IMR-90 (cell line): ENCODE results near the gene DPH3. TPM values are rescaled to one million over a fixed set of nuclear protein-coding genes. Genes with fewer than 3 reads are reported as not detected.

Experiments
- ATAC-seq: fragments of 200-7000 bp; cut with Tn5 transposase; 2 replicates; pipeline ENCODE4 v1.9.1; 2020; ENCODE audit warnings: low read depth, mild to moderate bottlenecking, moderate library complexity
- BruUV-seq: library from RNA; stranded (reverse); fragments of 400-500 nt; replicated peaks from 2 replicates; lab custom pipeline; 2021; lab: Mats Ljungman, UMichigan
- CTCF ChIA-PET: fragments of 300-600 bp; formaldehyde crosslinking; extraction: SDS; loops from one replicate; lab custom pipeline; 2021; ENCODE audit warnings: antibody characterized with exemption; lab: Yijun Ruan, JAX
- POLR2A ChIA-PET: fragments of 300-600 bp; sonication (Branson Sonifier 250); formaldehyde crosslinking; loops from one replicate; lab custom pipeline; 2022; ENCODE audit warnings: antibody characterized with exemption; ENCODE audit not compliant: unreplicated experiment; lab: Charles Lee
- DNase-seq: peaks from one replicate; pipeline ENCODE4 v3.0.0; 2013
- H2AFZ ChIP-seq: replicated peaks from 2 replicates; pipeline ENCODE3; 2013; ENCODE audit warnings: low read length, mild to moderate bottlenecking; ENCODE audit not compliant: poor library complexity
- H2AK5ac ChIP-seq: 2 replicates; pipeline ENCODE4 v1.6.1; 2013; ENCODE audit warnings: low read depth, low read length, inconsistent platforms
- H2AK9ac ChIP-seq: replicated peaks from 2 replicates; pipeline ENCODE3; 2013; ENCODE audit warnings: mild to moderate bottlenecking, low read depth, low read length, moderate library complexity; ENCODE audit not compliant: poor library complexity
- H2BK120ac ChIP-seq: 2 replicates; pipeline ENCODE4 v1.6.1; 2013; ENCODE audit warnings: low read depth, low read length, inconsistent platforms
- H2BK15ac ChIP-seq: 3 replicates; pipeline ENCODE4 v1.6.1; 2013; ENCODE audit warnings: low read depth, low read length, inconsistent platforms
- H2BK20ac ChIP-seq: 2 replicates; pipeline ENCODE4 v1.6.1; 2013; ENCODE audit warnings: low read depth, mild to moderate bottlenecking, inconsistent platforms, low read length, moderate library complexity
- H2BK5ac ChIP-seq: 2 replicates; pipeline ENCODE4 v1.6.1; 2013; ENCODE audit warnings: mild to moderate bottlenecking, low read depth, low read length, inconsistent platforms; ENCODE audit not compliant: poor library complexity, severe bottlenecking
- H3K14ac ChIP-seq: replicated peaks from 2 replicates; pipeline ENCODE4 v1.6.1; 2013; ENCODE audit warnings: low read depth, low read length, inconsistent platforms
- H3K18ac ChIP-seq: 2 replicates; pipeline ENCODE4 v1.6.1; 2013; ENCODE audit warnings: low read depth, low read length, control low read depth
- H3K23ac ChIP-seq: 2 replicates; pipeline ENCODE4 v1.6.1; 2013; ENCODE audit warnings: low read depth, low read length, inconsistent platforms
- H3K27ac ChIP-seq: 2 replicates; pipeline ENCODE4 v1.5.1; 2013; ENCODE audit warnings: mild to moderate bottlenecking, control low read depth, low read length; ENCODE audit not compliant: insufficient read depth
- H3K27me3 ChIP-seq: 2 replicates; pipeline ENCODE4 v1.6.1; 2013; ENCODE audit warnings: low read length; ENCODE audit not compliant: control insufficient read depth, insufficient read depth
- H3K36me3 ChIP-seq: 2 replicates; pipeline ENCODE4 v1.6.1; 2013; ENCODE audit warnings: low read length, mixed read lengths; ENCODE audit not compliant: control insufficient read depth, insufficient read depth
- H3K4ac ChIP-seq: 2 replicates; pipeline ENCODE4 v1.6.1; 2013; ENCODE audit warnings: low read depth, low read length, inconsistent platforms
- H3K4me1 ChIP-seq: 2 replicates; pipeline ENCODE4 v1.6.1; 2013; ENCODE audit warnings: low read length, mixed read lengths; ENCODE audit not compliant: control insufficient read depth, insufficient read depth
- H3K4me2 ChIP-seq: 2 replicates; pipeline ENCODE4 v1.6.1; 2013; ENCODE audit warnings: low read depth, mild to moderate bottlenecking, control low read depth, low read length, moderate library complexity
- H3K4me3 ChIP-seq: 2 replicates; pipeline ENCODE4 v1.5.1; 2013; ENCODE audit warnings: low read depth, mild to moderate bottlenecking, control low read depth, low read length, moderate library complexity; ENCODE audit not compliant: insufficient read depth
- H3K56ac ChIP-seq: 2 replicates; pipeline ENCODE4 v1.6.1; 2013; ENCODE audit warnings: low read length, inconsistent platforms; ENCODE audit not compliant: insufficient read depth; ENCODE audit errors: extremely low read depth
- H3K79me1 ChIP-seq, 2 experiments: 2 replicates each; pipeline ENCODE4 v1.6.1; 2013; ENCODE audit warnings: low read length in 2 of 2, inconsistent platforms in 1 of 2, low read depth in 1 of 2
- H3K9ac ChIP-seq: 2 replicates; pipeline ENCODE4 v1.6.1; 2013; ENCODE audit warnings: low read depth, low read length, control low read depth
- H3K9me1 ChIP-seq: 2 replicates; pipeline ENCODE4 v1.6.1; 2013; ENCODE audit warnings: low read length, inconsistent platforms; ENCODE audit not compliant: insufficient read depth
- H3K9me3 ChIP-seq: 2 replicates; pipeline ENCODE4 v1.6.1; 2013; ENCODE audit warnings: low read length; ENCODE audit not compliant: control insufficient read depth, insufficient read depth
- H4K20me1 ChIP-seq: 2 replicates; pipeline ENCODE4 v1.6.1; 2013; ENCODE audit warnings: low read length, inconsistent platforms; ENCODE audit not compliant: insufficient read depth
- H4K5ac ChIP-seq: 2 replicates; pipeline ENCODE4 v1.6.1; 2013; ENCODE audit warnings: mild to moderate bottlenecking, low read depth, low read length, control low read depth
- H4K8ac ChIP-seq, 2 experiments: 2 replicates each; pipeline ENCODE4 v1.6.1; 2013; ENCODE audit warnings: low read depth in 2 of 2, low read length in 2 of 2, control low read depth in 1 of 2, inconsistent platforms in 1 of 2
- H4K91ac ChIP-seq: 2 replicates; pipeline ENCODE4 v1.6.1; 2013; ENCODE audit warnings: low read depth, low read length, inconsistent platforms; ENCODE audit not compliant: insufficient read depth
- ELK1 ChIP-seq: fragments of 150-350 bp; IDR thresholded peaks from 2 replicates; pipeline ENCODE4 v1.6.1; 2016; ENCODE audit warnings: low read depth, mild to moderate bottlenecking, low read length, moderate library complexity, borderline replicate concordance
- NFE2L2 ChIP-seq: fragments of 150-350 bp; IDR thresholded peaks from 2 replicates; pipeline ENCODE4 v1.6.1; 2016; ENCODE audit warnings: low read depth, mild to moderate bottlenecking, low read length
- RFX5 ChIP-seq: IDR thresholded peaks from 2 replicates; pipeline ENCODE4 v1.8.0; 2012; ENCODE audit warnings: low read depth, mild to moderate bottlenecking, low read length, moderate library complexity
- WGBS, 2 experiments: methylation state at CpG; one replicate each; pipeline versions ENCODE4 v1.1.5 to v1.1.7; 2013; ENCODE audit warnings: missing lambda C conversion rate in 2 of 2; ENCODE audit not compliant: insufficient read length in 1 of 2; ENCODE audit errors: extremely low coverage in 2 of 2; 5-methylcytosine and 5-hydroxymethylcytosine counted together
- dilution Hi-C: fragments of 300-500 bp; cut with HindIII; formaldehyde crosslinking; loops from one replicate; pipeline ENCODE4 v1.14.3; 2018; ENCODE audit warnings: low sequenced_read_pairs; ENCODE audit not compliant: unreplicated experiment
- in situ Hi-C: fragments of 300-500 bp; cut with MboI; formaldehyde crosslinking; loops from 3 replicates; pipeline ENCODE4 v1.14.3; 2019; ENCODE audit warnings: low sequenced_read_pairs, inconsistent platforms, mixed read lengths
- intact Hi-C: fragments of 100-400 bp; cut with micrococcal nuclease; formaldehyde crosslinking; loops from 2 replicates; pipeline ENCODE4 v1.10.0; 2022
- polyA plus RNA-seq, 3 experiments: library from polyadenylated mRNA; depleted of rRNA; stranded (reverse); fragments of >200 nt; gene quantifications; 2 replicates each; pipeline ENCODE4 v1.2.3, GENCODE V29; 2012; ENCODE audit warnings: low replicate concordance in 1 of 3
- total RNA-seq: library from RNA; depleted of rRNA; stranded (reverse); fragments of >200 nt; gene quantifications from 2 replicates; pipeline ENCODE4 v1.2.3, GENCODE V29; 2012

Gene DPH3
- total and polyA plus RNA-seq, 2 of the 4 experiments (the other 2 are of a cell fraction): 12.9 to 32.1 TPM

GRCh38 chr3:16236856-16237393 is 27.8 kb downstream of the DPH3 start:
- no peak overlapping the region for H3K23ac ChIP-seq
- no TSS peak for BruUV-seq
- H3K4me3 ChIP-seq: no peak overlapping the region
- intact Hi-C loops (no loop called here), dilution Hi-C loops (no loop called here), in situ Hi-C loops (loop anchor here (25.0 kb wide), 1 partner anchor 600 kb away; no protein-coding TSS in a partner anchor)
- no peaks in the 10 kb centered on the region for H3K9me3 ChIP-seq
- ChIA-PET POLR2A (no interaction called here), CTCF (no interaction called here)
- H3K18ac ChIP-seq: no peak overlapping the region
- H3K9me1 ChIP-seq: peaks cover 8% of the 10 kb centered on the region; the same call in 1 of the 2 replicates
- no peak overlapping the region for H3K56ac ChIP-seq
- no CpG with 5 or more reads among the region's 3 CpGs for WGBS, 2 experiments
- TF ChIP-seq ELK1 (no peak), NFE2L2 (no peak), RFX5 (no peak)
- no peak overlapping the region for H2BK5ac ChIP-seq
- H2BK20ac ChIP-seq: no peak overlapping the region
- H3K9ac ChIP-seq: no peak overlapping the region
- peaks cover 6% of the 10 kb centered on the region for H3K4me1 ChIP-seq
- H2AK9ac ChIP-seq: no peak overlapping the region
- ATAC-seq: no peak
- H2BK15ac ChIP-seq: no peak overlapping the region
- H3K4me2 ChIP-seq: no peak overlapping the region
- no peak overlapping the region for H2AFZ ChIP-seq
- H3K79me1 ChIP-seq: no peaks in the 10 kb centered on the region
- no peak overlapping the region for H2AK5ac ChIP-seq
- H4K8ac ChIP-seq: no peak overlapping the region
- H3K14ac ChIP-seq: no peak overlapping the region
- H4K20me1 ChIP-seq: no peaks in the 10 kb centered on the region
- H4K91ac ChIP-seq: no peak overlapping the region
- H4K5ac ChIP-seq: no peak overlapping the region
- no peaks in the 10 kb centered on the region for H3K36me3 ChIP-seq
- DNase-seq: no peak
- H3K4ac ChIP-seq: no peak overlapping the region
- H2BK120ac ChIP-seq: no peak overlapping the region
- no peak overlapping the region for H3K27ac ChIP-seq
- H3K27me3 ChIP-seq: no peaks in the 10 kb centered on the region
